ENCODE measurements around the gene TEX9.

The TEX9 gene

GRCh38 chr15:56454836-56455235, 89.6 kb downstream of the TEX9 start:
- DNase-seq (ENCODE audit: low spot score): no peak

- no peak for DNase-seq (ENCODE audit: low spot score)
These were observed 91.0 kb downstream of the TEX9 start for GRCh38 chr15:56456229-56456628.

GRCh38 chr15:56459096-56459495, 93.9 kb downstream of the TEX9 start:
- no peak for DNase-seq (ENCODE audit: low spot score)

GRCh38 chr15:56460071-56460470, 94.8 kb downstream of the TEX9 start:
- no peak for DNase-seq (ENCODE audit: low spot score)

GRCh38 chr15:56460947-56461346, 95.7 kb downstream of the TEX9 start:
- DNase-seq (ENCODE audit: low spot score): no peak

GRCh38 chr15:56464893-56465520, 99.8 kb downstream of the TEX9 start, which contains the start of gene MNS1:
TSS of gene MNS1 (minus strand) at chr15:56465137. CDS start at chr15:56464972, 165 bp downstream.
- DNase-seq (ENCODE audit: low spot score): peak; percentile 64

- DNase-seq (ENCODE audit: low spot score): no peak
These were observed 102.4 kb downstream of the TEX9 start for GRCh38 chr15:56467616-56468015.

- DNase-seq (ENCODE audit: low spot score): no peak
These were observed 103.2 kb downstream of the TEX9 start for GRCh38 chr15:56468401-56468800.

- DNase-seq (ENCODE audit: low spot score): no peak
These were observed 104.3 kb downstream of the TEX9 start for GRCh38 chr15:56469483-56469882.

GRCh38 chr15:56471440-56472069, 106.3 kb downstream of the TEX9 start:
- no peak for DNase-seq (ENCODE audit: low spot score)

- no peak for DNase-seq (ENCODE audit: low spot score)
These were observed 107.1 kb downstream of the TEX9 start for GRCh38 chr15:56472278-56472677.

- DNase-seq (ENCODE audit: low spot score): no peak
These were observed 107.8 kb downstream of the TEX9 start for GRCh38 chr15:56473017-56473416.

- no peak for DNase-seq (ENCODE audit: low spot score)
These were observed 110.1 kb downstream of the TEX9 start for GRCh38 chr15:56475351-56475750.

All from HuH-7.5 (cell line).